Coronary artery (tissue), 2 donors: ENCODE data around the gene KBTBD4.

Experiments
- DNase-seq: peaks from one replicate; pipeline ENCODE4 v3.0.0-alpha.2; 2017; ENCODE audit warnings: low spot score
- H3K27ac ChIP-seq, 2 donors: fragments of 200-600 bp; sonication (generic); one replicate each; pipeline ENCODE4 v1.5.1; 2016 to 2019
- H3K4me3 ChIP-seq: fragments of 200-600 bp; sonication (generic); 2 replicates; pipeline ENCODE4 v1.5.1; 2016; ENCODE audit warnings: mild to moderate bottlenecking, moderate library complexity
- CTCF ChIP-seq: fragments of 200-600 bp; sonication (generic); IDR thresholded peaks from one replicate; pipeline ENCODE4 v1.5.1; 2019; ENCODE audit warnings: antibody characterized with exemption

The KBTBD4 gene

GRCh38 chr11:47591764-47592163, 13.0 kb upstream of the KBTBD4 start:
- H3K27ac ChIP-seq: no peak overlapping the region
- DNase-seq: no peak
- no peak for TF ChIP-seq CTCF
- no peak overlapping the region for H3K4me3 ChIP-seq

- peak overlapping the region; percentile 32 for H3K4me3 ChIP-seq
- H3K27ac ChIP-seq: no peak overlapping the region
- TF ChIP-seq CTCF: no peak
- no peak for DNase-seq
Observed at GRCh38 chr11:47589977-47590861, 11.4 kb upstream of the KBTBD4 start.

- no peak for TF ChIP-seq CTCF
- peak overlapping the region; percentile 32 for H3K4me3 ChIP-seq
- H3K27ac ChIP-seq: no peak overlapping the region
- DNase-seq: no peak
Observed at GRCh38 chr11:47589584-47589976, 10.8 kb upstream of the KBTBD4 start.

- Histone ChIP-seq H3K4me3 (peak overlapping the region; percentile 32), H3K27ac (no peak overlapping the region)
- TF ChIP-seq CTCF: no peak
- DNase-seq: no peak
Observed at GRCh38 chr11:47589118-47589517, 10.3 kb upstream of the KBTBD4 start.

- H3K4me3 ChIP-seq: no peak overlapping the region
- H3K27ac ChIP-seq: peak overlapping the region in 1 of 2 donors; percentile 75
- DNase-seq: no peak
- no peak for TF ChIP-seq CTCF
Observed at GRCh38 chr11:47587723-47588326, 9.1 kb upstream of the KBTBD4 start.

- peak overlapping the region in 1 of 2 donors; percentile 75 for H3K27ac ChIP-seq
- no peak for TF ChIP-seq CTCF
- no peak overlapping the region for H3K4me3 ChIP-seq
- DNase-seq: no peak
Observed at GRCh38 chr11:47587039-47587716, 8.4 kb upstream of the KBTBD4 start.
